Epidermal melanocyte (primary cell): ENCODE measurements around the gene SAPCD1.

Experiments
- DNase-seq: peaks from one replicate; pipeline ENCODE4 v3.0.0; 2011; ENCODE audit warnings: low spot score; ENCODE audit not compliant: insufficient read length

SAPCD1 gene

GRCh38 chr6:31762356-31762755 lies at the start of gene SAPCD1:
TSS of gene SAPCD1 (plus strand) at chr6:31762656. CDS start at chr6:31763055, 399 bp downstream.
- no peak for DNase-seq

GRCh38 chr6:31713465-31713864 lies 49.0 kb upstream of the SAPCD1 start:
- no peak for DNase-seq

GRCh38 chr6:31713991-31714684 lies 48.3 kb upstream of the SAPCD1 start:
- DNase-seq: no peak

- no peak for DNase-seq
Measured at GRCh38 chr6:31715022-31715958, 47.2 kb upstream of the SAPCD1 start, which contains the start of gene LY6G6D. TSS of gene LY6G6D (plus strand) at chr6:31715348. CDS start at chr6:31715356, 8 bp downstream.

GRCh38 chr6:31717499-31718222 lies 44.8 kb upstream of the SAPCD1 start:
- no peak for DNase-seq

GRCh38 chr6:31718265-31718664 lies 44.2 kb upstream of the SAPCD1 start:
- DNase-seq: no peak

- DNase-seq: no peak
Measured at GRCh38 chr6:31719001-31719400, 43.5 kb upstream of the SAPCD1 start.

GRCh38 chr6:31720196-31720770 lies 42.2 kb upstream of the SAPCD1 start:
- no peak for DNase-seq

GRCh38 chr6:31721351-31722020 lies 41.0 kb upstream of the SAPCD1 start, which contains the start of gene LY6G6C:
TSS of gene LY6G6C (minus strand) at chr6:31721746. CDS start at chr6:31721679, 67 bp downstream.
- no peak for DNase-seq

GRCh38 chr6:31722173-31722572 lies 40.3 kb upstream of the SAPCD1 start:
- DNase-seq: no peak

GRCh38 chr6:31723245-31723979 lies 39.0 kb upstream of the SAPCD1 start, which contains the start of gene MPIG6B:
TSS of gene MPIG6B (plus strand) at chr6:31723373. CDS start at chr6:31723384, 11 bp downstream.
- DNase-seq: no peak

GRCh38 chr6:31723980-31724691 lies 38.3 kb upstream of the SAPCD1 start:
- no peak for DNase-seq

- no peak for DNase-seq
Measured at GRCh38 chr6:31725502-31726350, 36.7 kb upstream of the SAPCD1 start.

- no peak for DNase-seq
Measured at GRCh38 chr6:31727034-31727716, 35.3 kb upstream of the SAPCD1 start.

- DNase-seq: no peak
Measured at GRCh38 chr6:31727717-31728671, 34.5 kb upstream of the SAPCD1 start.

GRCh38 chr6:31728767-31729514 lies 33.5 kb upstream of the SAPCD1 start, which contains the start of gene DDAH2:
TSS of gene DDAH2 (minus strand) at chr6:31729299. CDS start at chr6:31729161, 138 bp downstream.
- no peak for DNase-seq
